ENCODE data around the gene FAAP100. TPM values are rescaled to one million over a fixed set of nuclear protein-coding genes. Genes with fewer than 3 reads are reported as not detected.

Gene FAAP100
- total and polyA plus RNA-seq, 2 donors (not counting 1 experiment from before 2014, with no cell fraction given) = 62.0 to 72.7 TPM

- Mint-ChIP-seq H3K9me3 (ENCODE audit: insufficient read depth) (no peaks in the 10 kb centered on the region), H3K27me3 (no peaks in the 10 kb centered on the region), H3K27ac (peak overlapping the region; percentile 94), H3K4me3 (peak overlapping the region; percentile 97), H3K4me1 (peaks cover 53% of the 10 kb centered on the region)
- peaks cover 30 to 51% of the 10 kb centered on the region in 2 donors for H3K4me1 ChIP-seq (ENCODE audit: control insufficient read depth in 2 of 2, insufficient read depth in 2 of 2, low read length in 2 of 2)
- peaks cover 49% of the 10 kb centered on the region for H3K79me2 ChIP-seq (ENCODE audit: control insufficient read depth, insufficient read depth, low read length)
- intact Hi-C loops (cut with micrococcal nuclease) = loop anchor here (5.0 to 10.0 kb wide), 3 partner anchors 216 to 1714 kb away; partner anchors contain the start of genes CBX8 and SLC38A10
- 2% methylated on average over 46 of the region's 48 CpGs for WGBS (ENCODE audit: insufficient coverage)
- peak overlapping the region; percentile 93 for H3K9ac ChIP-seq (ENCODE audit: low read length)
- ChIA-PET POLR2A (interaction anchor here (0.7 to 1.4 kb wide), 3 partner anchors 23 to 114 kb away, joined by 3 to 9 read pairs (median 3); no protein-coding TSS in a partner anchor), CTCF (interaction anchor here (0.6 to 3.4 kb wide), 10 partner anchors 8 to 258 kb away, joined by 4 to 17 read pairs (median 6); partner anchors contain the start of gene BAHCC1)
- TF ChIP-seq EZH2 (IDR thresholded peaks at IDR 0.05; ENCODE audit: borderline replicate concordance, insufficient read depth, low read depth, low read length, poor library complexity, severe bottlenecking) = no peak
- TF ChIP-seq, protein P1, sequence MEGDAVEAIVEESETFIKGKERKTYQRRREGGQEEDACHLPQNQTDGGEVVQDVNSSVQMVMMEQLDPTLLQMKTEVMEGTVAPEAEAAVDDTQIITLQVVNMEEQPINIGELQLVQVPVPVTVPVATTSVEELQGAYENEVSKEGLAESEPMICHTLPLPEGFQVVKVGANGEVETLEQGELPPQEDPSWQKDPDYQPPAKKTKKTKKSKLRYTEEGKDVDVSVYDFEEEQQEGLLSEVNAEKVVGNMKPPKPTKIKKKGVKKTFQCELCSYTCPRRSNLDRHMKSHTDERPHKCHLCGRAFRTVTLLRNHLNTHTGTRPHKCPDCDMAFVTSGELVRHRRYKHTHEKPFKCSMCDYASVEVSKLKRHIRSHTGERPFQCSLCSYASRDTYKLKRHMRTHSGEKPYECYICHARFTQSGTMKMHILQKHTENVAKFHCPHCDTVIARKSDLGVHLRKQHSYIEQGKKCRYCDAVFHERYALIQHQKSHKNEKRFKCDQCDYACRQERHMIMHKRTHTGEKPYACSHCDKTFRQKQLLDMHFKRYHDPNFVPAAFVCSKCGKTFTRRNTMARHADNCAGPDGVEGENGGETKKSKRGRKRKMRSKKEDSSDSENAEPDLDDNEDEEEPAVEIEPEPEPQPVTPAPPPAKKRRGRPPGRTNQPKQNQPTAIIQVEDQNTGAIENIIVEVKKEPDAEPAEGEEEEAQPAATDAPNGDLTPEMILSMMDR (IDR thresholded peaks at IDR 0.05) = no peak
- H3K36me3 ChIP-seq (replicated peaks in 1 of 2; ENCODE audit: control extremely low read depth in 1 of 2, control insufficient read depth in 1 of 2, extremely low read depth in 1 of 2, insufficient read depth in 2 of 2, low read length in 1 of 2) = peaks cover 0 to 36% of the 10 kb centered on the region in 2 experiments
- H3K27ac ChIP-seq (ENCODE audit: low read length in 2 of 2) = peak overlapping the region; percentile 20 to 81
- H3K9me3 ChIP-seq (ENCODE audit: control extremely low read depth in 1 of 3, control insufficient read depth in 2 of 3, insufficient read depth in 1 of 3, low read length in 2 of 3) = no peaks in the 10 kb centered on the region
- H2AFZ ChIP-seq (ENCODE audit: insufficient read depth, low read depth, low read length, poor library complexity, severe bottlenecking) = no peak overlapping the region
- no peaks in the 10 kb centered on the region for H3K27me3 ChIP-seq (replicated peaks in 1 of 4; ENCODE audit: control extremely low read depth in 1 of 4, control insufficient read depth in 3 of 4, insufficient read depth in 4 of 4, low read length in 3 of 4)
- DNase-seq = peak; percentile 66
- H3K4me3 ChIP-seq (ENCODE audit: control extremely low read depth in 1 of 5, extremely low read depth in 1 of 5, insufficient read depth in 1 of 5, low read depth in 2 of 5, low read length in 4 of 5) = peak overlapping the region; percentile 73 to 96 (median 86)
- ATAC-seq (ENCODE audit: low read depth) = no peak
- peak overlapping the region; percentile 99 for H3K4me2 ChIP-seq (replicated peaks; ENCODE audit: low read depth, low read length, poor library complexity, severe bottlenecking)
- H4K20me1 ChIP-seq (ENCODE audit: control insufficient read depth, insufficient read depth, low read length, poor library complexity, severe bottlenecking) = peaks cover 44% of the 10 kb centered on the region
These were observed 41.2 kb downstream of the FAAP100 start for GRCh38 chr17:81510785-81511553.

Measured in B cell (primary cell).